ENCODE measurements around the gene VWA1. TPM values are rescaled to one million over a fixed set of nuclear protein-coding genes. Genes with fewer than 3 reads are reported as not detected.
"Not testable (repeated sequence)": the region's sequence is repeated elsewhere in the genome, so short reads cannot be mapped to it uniquely, and the experiment has no call there.

The VWA1 gene
- total RNA-seq, 2 experiments from 2014 or later: not detected

DNA sequence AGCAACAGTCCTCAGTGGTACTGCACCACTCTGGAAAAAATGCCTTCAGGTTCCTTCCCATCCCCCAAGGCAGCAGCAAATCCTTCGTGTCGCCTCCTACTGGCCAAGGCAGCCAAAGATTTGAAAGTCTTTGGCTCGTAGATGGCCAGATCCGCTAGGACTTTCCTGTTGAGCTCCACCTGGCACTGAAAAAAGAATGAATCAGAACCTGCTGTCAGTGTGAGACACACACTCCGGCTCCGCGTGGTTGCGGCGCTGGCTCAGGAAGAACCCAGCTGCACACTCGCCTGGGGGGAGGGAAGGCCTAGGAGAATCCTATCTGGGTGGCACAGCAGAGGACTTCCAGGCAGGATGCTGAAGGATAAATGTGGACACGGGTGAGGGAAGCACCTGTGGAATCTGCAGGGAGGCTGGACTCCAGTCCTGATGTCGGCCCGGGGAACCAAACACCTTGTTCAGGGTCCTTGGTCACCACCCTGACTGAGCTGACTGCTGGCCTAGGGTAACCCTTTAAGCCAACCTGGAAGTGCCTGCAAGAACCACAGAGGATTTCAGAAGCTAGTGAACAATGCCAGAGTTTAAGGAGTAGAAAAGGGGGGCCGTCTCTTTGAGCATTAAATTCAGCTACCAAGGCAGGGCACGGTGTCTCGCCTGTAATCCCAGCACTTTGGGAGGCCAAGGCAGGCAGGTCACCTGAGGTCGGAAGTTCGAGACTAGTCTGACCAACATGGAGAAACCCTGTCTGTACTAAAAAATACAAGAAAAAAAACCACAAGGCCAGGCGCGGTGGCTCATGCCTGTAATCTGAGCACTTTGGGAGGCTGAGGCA is 33.2 kb upstream of the VWA1 start:
- no peak overlapping the region for H3K4me2 ChIP-seq (ENCODE audit: low read length)
- DNase-seq (ENCODE audit: low spot score): peak; percentile 40
- ChIA-PET POLR2A (no interaction called here), CTCF (ENCODE audit: unreplicated experiment) (no interaction called here)
- H2AFZ ChIP-seq (ENCODE audit: low read length): no peak overlapping the region
- peaks cover 68% of the 10 kb centered on the region for H3K79me2 ChIP-seq (ENCODE audit: insufficient read depth, low read depth, low read length)
- TF ChIP-seq CTCF (conservative IDR thresholded peaks at IDR 0.05; ENCODE audit: low read length): peak; percentile 78
- TF ChIP-seq EZH2phosphoT487 (IDR thresholded peaks at IDR 0.05; ENCODE audit: borderline replicate concordance, low read depth, low read length): no peak
- no TSS peak for BruUV-seq (replicated peaks)
- intact Hi-C loops (cut with micrococcal nuclease; ENCODE audit: unreplicated experiment): no loop called here
- H3K36me3 ChIP-seq (ENCODE audit: insufficient read depth, low read length): peaks cover 85% of the 10 kb centered on the region
- H3K9me2 ChIP-seq (ENCODE audit: insufficient read depth, low read length): no peaks in the 10 kb centered on the region
- H3K4me3 ChIP-seq (ENCODE audit: low read depth, low read length, poor library complexity, severe bottlenecking): no peak overlapping the region
- no peaks in the 10 kb centered on the region for H4K20me1 ChIP-seq (ENCODE audit: insufficient read depth, low read length)
- no peaks in the 10 kb centered on the region for H3K9me3 ChIP-seq (ENCODE audit: low read length)
- H3K4me1 ChIP-seq (ENCODE audit: insufficient read depth, low read length, poor library complexity, severe bottlenecking): peaks cover 38% of the 10 kb centered on the region
- no peak overlapping the region for H3K27ac ChIP-seq (ENCODE audit: low read depth, low read length, poor library complexity, severe bottlenecking)

GRCh38 chr1:1402901-1403392 is 32.5 kb upstream of the VWA1 start:
- DNase-seq (ENCODE audit: low spot score); CTCF ChIA-PET (ENCODE audit: unreplicated experiment); H3K27ac ChIP-seq (ENCODE audit: low read depth, low read length, poor library complexity, severe bottlenecking); H3K9me2 ChIP-seq (ENCODE audit: insufficient read depth, low read length); H3K4me3 ChIP-seq (ENCODE audit: low read depth, low read length, poor library complexity, severe bottlenecking); H3K9me3 ChIP-seq (ENCODE audit: low read length); H2AFZ ChIP-seq (ENCODE audit: low read length); intact Hi-C loops (cut with micrococcal nuclease; ENCODE audit: unreplicated experiment); H3K4me2 ChIP-seq (ENCODE audit: low read length); H4K20me1 ChIP-seq (ENCODE audit: insufficient read depth, low read length); BruUV-seq (replicated peaks); POLR2A ChIA-PET: not testable (repeated sequence)
- Histone ChIP-seq H3K79me2 (ENCODE audit: insufficient read depth, low read depth, low read length) (peaks cover 68% of the 10 kb centered on the region), H3K4me1 (ENCODE audit: insufficient read depth, low read length, poor library complexity, severe bottlenecking) (peaks cover 31% of the 10 kb centered on the region), H3K36me3 (ENCODE audit: insufficient read depth, low read length) (peaks cover 79% of the 10 kb centered on the region)

GRCh38 chr1:1403653-1404052 is 31.8 kb upstream of the VWA1 start:
- no TSS peak for BruUV-seq (replicated peaks)
- Histone ChIP-seq H3K79me2 (ENCODE audit: insufficient read depth, low read depth, low read length) (peaks cover 68% of the 10 kb centered on the region), H3K9me3 (ENCODE audit: low read length) (no peaks in the 10 kb centered on the region), H3K4me2 (ENCODE audit: low read length) (no peak overlapping the region), H3K4me3 (ENCODE audit: low read depth, low read length, poor library complexity, severe bottlenecking) (no peak overlapping the region), H4K20me1 (ENCODE audit: insufficient read depth, low read length) (peaks cover 5% of the 10 kb centered on the region), H3K9me2 (ENCODE audit: insufficient read depth, low read length) (no peaks in the 10 kb centered on the region), H3K36me3 (ENCODE audit: insufficient read depth, low read length) (peaks cover 78% of the 10 kb centered on the region), H3K27ac (ENCODE audit: low read depth, low read length, poor library complexity, severe bottlenecking) (no peak overlapping the region), H3K4me1 (ENCODE audit: insufficient read depth, low read length, poor library complexity, severe bottlenecking) (peaks cover 34% of the 10 kb centered on the region), H2AFZ (ENCODE audit: low read length) (no peak overlapping the region)
- CTCF ChIA-PET (ENCODE audit: unreplicated experiment): no interaction called here
- DNase-seq (ENCODE audit: low spot score): no peak
- intact Hi-C loops (cut with micrococcal nuclease; ENCODE audit: unreplicated experiment): no loop called here
- POLR2A ChIA-PET: no interaction called here
- TF ChIP-seq CTCF (conservative IDR thresholded peaks at IDR 0.05; ENCODE audit: low read length) (no peak), EZH2phosphoT487 (IDR thresholded peaks at IDR 0.05; ENCODE audit: borderline replicate concordance, low read depth, low read length) (no peak)

Measured in OCI-LY7 (cell line).